ENCODE results near the gene TP53I13.

The TP53I13 gene

DNA sequence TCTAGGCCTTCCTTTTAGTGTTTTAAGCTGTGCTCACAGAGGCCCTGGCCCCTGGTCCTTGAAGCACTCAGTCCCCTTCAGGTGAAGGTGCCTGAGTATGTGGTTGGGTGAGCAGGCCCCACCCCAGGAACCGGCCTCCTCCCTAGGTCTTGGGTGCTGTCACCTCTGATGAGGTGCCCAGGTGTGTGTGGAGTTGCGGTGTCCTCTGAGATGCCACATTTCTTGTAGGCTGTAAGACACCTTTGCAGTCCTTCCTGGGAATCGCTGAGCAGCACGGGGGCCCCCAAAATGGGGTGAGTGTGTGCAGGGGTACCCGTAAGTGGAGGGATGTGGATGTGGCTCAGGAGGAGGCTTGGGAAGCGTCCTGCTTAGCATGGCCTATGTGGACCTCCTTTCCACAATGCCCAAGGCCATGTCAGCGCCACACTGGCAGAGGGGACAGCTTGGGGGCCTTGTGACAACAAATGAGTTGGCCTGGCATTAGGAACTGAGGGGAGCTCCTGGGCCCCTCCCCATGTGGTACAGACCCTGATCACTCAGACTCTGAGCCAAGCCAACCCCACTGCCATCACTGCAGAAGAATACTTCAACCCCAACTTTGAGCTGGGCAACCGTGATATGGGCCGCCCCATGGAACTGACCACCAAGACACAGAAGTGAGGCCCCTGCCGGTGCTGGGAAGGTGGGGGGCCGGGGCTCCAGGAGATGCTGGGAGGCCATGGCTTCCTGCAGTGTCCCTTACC is 43.0 kb downstream of the TP53I13 start:
- no peak overlapping the region for H3K4me3 ChIP-seq (ENCODE audit: low read length)
- DNase-seq (ENCODE audit: low read depth, low spot score), result no peak

DNA sequence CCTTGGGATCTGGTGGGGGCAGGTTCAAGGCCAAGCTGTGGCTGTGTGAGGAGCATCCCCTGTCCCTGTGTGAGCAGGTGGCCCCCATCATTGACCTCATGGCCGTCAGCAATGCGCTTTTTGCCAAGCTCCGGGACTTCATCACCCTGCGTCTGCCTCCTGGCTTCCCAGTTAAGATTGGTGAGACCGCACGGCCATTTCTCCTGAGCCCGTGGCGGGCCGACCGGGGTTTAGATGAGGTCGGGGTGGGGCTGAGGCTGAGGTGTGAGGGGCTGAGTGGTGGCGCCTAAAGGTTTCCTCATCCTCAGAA is 43.5 kb downstream of the TP53I13 start:
- DNase-seq (ENCODE audit: low read depth, low spot score), result no peak
- H3K4me3 ChIP-seq (ENCODE audit: low read length), result no peak overlapping the region

DNA sequence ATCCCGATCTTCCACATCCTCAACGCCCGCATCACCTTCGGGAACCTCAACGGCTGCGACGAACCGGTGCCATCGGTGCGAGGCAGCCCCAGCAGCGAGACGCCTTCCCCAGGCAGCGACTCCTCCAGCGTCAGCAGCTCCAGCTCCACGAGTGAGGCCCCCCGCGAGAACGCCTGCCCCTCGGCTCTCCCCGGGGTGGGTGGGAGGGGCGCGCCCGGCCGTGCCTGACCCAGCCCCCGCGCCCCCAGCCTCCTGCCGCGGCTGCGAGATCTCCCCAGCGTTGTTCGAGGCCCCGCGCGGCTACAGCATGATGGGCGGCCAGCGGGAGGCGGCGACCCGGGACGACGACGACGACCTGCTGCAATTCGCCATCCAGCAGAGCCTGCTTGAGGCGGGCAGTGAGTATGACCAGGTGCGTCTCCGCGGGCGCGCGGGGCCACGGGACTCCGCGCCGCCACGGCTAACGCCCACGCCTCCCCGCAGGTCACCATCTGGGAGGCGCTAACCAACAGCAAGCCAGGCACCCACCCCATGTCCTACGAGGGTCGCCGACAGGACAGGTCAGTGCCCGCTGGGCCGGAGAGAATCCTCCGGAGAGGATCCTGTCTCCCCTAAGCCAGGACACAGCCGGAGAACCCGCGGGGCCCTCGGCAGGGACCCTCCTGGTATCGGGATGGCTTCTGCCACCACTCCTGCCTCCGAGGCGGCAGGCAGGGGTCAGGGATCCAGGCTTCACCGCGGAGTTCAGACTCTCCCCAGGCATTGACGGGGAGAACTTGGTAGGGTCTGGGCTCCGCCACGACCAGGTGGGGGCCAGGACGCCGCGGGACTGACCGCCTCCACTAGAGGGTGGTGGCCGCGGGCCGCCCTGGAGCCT is 44.1 kb downstream of the TP53I13 start:
- no peak overlapping the region for H3K4me3 ChIP-seq (ENCODE audit: low read length)
- no peak for DNase-seq (ENCODE audit: low read depth, low spot score)

GRCh38 chr17:29613352-29613837 is 44.9 kb downstream of the TP53I13 start:
- H3K4me3 ChIP-seq (ENCODE audit: low read length), result no peak overlapping the region
- no peak for DNase-seq (ENCODE audit: low read depth, low spot score)

- no peak for DNase-seq (ENCODE audit: low read depth, low spot score)
- no peak overlapping the region for H3K4me3 ChIP-seq (ENCODE audit: low read length)
Observed at GRCh38 chr17:29613856-29614255, 45.4 kb downstream of the TP53I13 start.

- H3K4me3 ChIP-seq (ENCODE audit: low read length), result no peak overlapping the region
- DNase-seq (ENCODE audit: low read depth, low spot score), result no peak
Observed at GRCh38 chr17:29614349-29615047, 46.0 kb downstream of the TP53I13 start.

DNA sequence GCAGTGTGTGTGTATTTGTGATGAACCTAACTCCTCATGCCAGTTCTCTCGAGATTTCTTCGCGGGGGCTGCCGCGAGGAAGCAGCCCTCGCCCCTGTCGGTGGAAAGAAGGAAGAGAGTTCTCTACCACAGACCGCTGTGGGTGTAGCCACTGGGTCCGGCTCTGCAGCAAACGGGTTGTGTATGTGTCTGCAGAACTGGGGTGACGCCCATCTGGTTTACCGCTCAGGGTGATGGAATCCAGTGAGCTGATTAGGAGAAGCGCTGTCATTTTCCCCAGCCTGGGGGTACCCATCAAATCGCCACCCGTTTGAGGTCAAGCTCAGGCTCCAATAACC is 46.5 kb downstream of the TP53I13 start:
- H3K4me3 ChIP-seq (ENCODE audit: low read length), result no peak overlapping the region
- no peak for DNase-seq (ENCODE audit: low read depth, low spot score)

GRCh38 chr17:29615492-29616299 is 47.2 kb downstream of the TP53I13 start:
- peak overlapping the region; percentile 9; the same call in 1 of the 2 replicates for H3K4me3 ChIP-seq (ENCODE audit: low read length)
- DNase-seq (ENCODE audit: low read depth, low spot score), result peak; percentile 39

DNA sequence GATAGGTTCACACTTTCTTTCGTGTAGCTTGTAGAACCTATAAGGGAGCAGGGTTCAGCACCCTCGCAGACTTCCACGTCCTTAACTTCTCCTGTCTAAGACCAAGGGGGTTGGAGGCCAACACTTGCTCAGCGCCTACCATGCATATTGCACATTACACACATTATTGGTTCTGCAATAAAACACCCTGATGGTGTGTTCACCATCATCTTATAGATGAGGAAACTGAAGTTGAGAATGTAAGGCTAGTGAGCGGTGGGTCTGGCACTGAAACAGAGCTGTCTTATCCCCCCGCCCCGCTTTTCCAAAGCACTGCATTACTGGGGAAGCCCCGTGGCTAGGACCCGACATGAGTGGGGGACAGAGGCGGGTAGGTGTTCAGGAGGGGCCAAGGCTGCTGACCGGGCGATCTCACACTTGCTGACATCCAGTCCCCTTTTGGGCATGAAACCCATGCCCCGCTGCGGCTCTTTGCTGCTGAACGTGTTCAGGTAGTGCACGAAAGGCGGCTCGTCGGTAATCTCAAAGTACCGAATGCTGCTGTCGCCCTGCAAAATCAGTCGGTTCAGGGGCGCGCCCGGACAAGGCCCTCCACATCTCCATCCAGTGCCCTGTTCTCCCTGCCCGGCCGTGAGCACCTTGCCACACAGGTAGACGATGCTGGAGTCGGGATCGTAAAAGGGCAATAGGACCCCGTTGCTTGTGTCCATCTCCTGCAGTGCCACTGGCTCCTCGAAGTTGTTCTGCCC is 48.0 kb downstream of the TP53I13 start:
- DNase-seq (ENCODE audit: low read depth, low spot score), result no peak
- H3K4me3 ChIP-seq (ENCODE audit: low read length), result no peak overlapping the region

- peak overlapping the region; percentile 53 for H3K4me3 ChIP-seq (ENCODE audit: low read length)
- DNase-seq (ENCODE audit: low read depth, low spot score), result peak; percentile 83
Observed at GRCh38 chr17:29617125-29617480, 48.6 kb downstream of the TP53I13 start.

DNA sequence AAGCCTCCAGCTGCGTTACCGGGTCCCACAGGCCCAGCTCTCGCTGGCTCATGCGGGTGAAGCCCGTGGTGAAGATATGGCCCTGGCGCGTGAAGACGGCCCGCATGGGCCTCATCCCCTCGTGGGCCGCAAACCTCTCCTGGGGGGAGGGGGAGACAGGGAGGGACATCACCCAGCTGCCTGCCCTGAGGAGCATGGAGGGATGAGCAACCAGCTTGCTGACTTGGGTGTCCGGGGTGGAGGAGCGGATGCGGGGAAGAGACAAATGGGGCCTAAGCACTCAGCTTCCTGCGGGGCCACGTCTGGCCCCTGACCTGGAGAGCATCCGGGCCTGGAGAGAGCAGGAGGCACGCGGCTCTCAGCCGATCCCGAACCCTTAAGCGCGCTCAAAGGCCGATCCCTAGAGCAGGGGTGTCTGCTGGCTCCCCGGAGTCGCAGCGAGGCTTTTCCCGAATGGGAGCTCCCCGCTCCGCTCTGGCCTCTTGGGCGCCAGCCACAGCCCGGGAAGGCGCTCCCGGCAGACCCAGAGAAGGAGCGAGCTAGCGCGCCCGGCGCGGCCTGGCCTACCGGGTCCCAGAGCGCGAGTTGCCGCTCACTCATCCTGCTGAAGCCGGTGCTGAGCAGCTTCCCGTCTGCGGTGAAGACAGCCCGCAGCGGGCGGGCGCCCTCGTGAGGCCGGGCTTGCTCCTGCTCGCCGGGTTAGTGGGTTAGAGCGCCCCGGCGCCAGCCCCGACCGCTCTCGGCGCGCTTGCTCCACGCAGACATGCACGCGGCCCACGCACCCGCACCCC is 49.2 kb downstream of the TP53I13 start:
- peak; percentile 81 for DNase-seq (ENCODE audit: low read depth, low spot score)
- H3K4me3 ChIP-seq (ENCODE audit: low read length), result peak overlapping the region; percentile 53

DNA sequence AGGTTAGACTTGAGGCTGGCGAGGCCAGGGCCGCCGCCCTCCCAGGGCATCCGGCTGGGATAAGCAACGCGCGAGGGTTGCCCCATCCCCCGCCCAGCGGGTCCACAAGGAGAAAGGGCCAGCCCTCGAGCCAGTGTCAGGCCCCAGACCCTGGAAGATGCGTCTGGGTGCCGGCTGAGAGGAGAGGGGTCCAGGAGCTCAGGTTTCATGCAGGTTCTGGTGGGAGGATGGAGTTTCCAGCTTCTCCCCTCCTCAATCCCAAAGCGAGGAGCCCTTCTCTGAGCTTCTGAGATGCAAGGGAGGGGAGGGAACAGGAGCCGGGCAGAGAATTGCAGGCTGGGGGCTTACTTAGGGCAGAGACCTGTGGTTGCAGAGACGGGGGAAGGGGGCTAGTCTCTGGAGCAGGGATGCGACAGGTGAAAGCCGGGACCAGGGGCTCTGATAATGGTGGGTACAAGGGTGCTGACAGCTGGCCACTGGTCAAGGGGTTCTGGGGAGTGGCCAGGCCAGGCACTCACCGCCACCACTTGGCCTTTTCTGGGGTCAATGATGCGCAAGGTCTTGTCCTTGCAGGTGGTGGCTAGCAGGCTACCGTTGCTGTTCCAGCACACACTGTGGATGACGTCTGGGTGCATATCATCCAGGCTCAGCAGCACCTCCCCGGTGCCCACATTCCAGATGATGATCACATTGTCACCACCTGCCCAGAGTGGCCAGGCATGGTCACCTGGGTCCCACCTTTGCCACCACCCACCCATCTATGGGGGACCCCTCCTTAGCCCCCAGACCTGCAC is 50.0 kb downstream of the TP53I13 start:
- H3K4me3 ChIP-seq (ENCODE audit: low read length), result peak overlapping the region; percentile 53
- DNase-seq (ENCODE audit: low read depth, low spot score), result no peak

GRCh38 chr17:29619251-29619650 is 50.8 kb downstream of the TP53I13 start:
- no peak overlapping the region for H3K4me3 ChIP-seq (ENCODE audit: low read length)
- no peak for DNase-seq (ENCODE audit: low read depth, low spot score)

- DNase-seq (ENCODE audit: low read depth, low spot score), result no peak
- H3K4me3 ChIP-seq (ENCODE audit: low read length), result no peak overlapping the region
Observed at GRCh38 chr17:29620271-29620670, 51.8 kb downstream of the TP53I13 start.

DNA sequence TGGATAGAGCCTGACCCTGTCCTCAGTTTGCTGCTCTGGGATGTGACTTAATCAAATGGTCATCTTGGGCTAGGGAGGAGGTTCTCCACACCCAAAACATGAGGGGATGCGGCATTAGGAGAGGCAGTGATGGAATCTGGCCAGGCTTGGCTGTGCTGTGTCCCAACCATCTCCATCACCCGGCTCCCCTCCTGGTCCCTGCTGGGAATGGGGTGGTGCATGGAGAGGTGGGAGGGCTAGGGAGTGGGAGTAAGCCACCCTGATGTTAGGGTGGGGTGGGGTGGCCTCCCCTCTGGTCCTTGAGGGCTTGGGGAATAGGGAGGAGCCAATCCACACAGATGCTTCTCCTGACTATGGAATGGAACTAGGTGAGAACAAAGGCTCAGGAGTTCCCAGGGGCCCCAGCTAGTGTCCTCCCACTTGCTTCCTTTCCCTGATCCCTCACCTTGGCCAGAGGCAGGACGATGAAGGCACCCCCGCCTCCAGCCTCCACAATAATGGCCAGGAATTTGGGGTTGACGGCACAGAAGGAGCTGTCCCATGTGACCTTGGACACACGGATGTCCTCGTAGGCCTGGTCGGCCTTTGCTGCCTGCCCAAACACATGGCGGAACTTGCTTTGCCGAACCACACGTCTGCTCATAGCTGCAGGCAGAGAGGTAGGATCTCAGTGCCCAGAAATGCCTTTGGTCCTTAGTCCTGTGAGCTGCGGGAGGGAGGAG is 52.4 kb downstream of the TP53I13 start:
- no peak for DNase-seq (ENCODE audit: low read depth, low spot score)
- no peak overlapping the region for H3K4me3 ChIP-seq (ENCODE audit: low read length)

GRCh38 chr17:29621751-29622194 is 53.3 kb downstream of the TP53I13 start:
- no peak for DNase-seq (ENCODE audit: low read depth, low spot score)
- no peak overlapping the region for H3K4me3 ChIP-seq (ENCODE audit: low read length)
